GM19328 (cell line): ENCODE measurements around the gene GPR61.

ENCODE experiments used
- ATAC-seq: cut with Tn5 transposase; IDR thresholded peaks from one replicate; pipeline ENCODE4 v1.9.1; 2021; ENCODE audit warnings: mild to moderate bottlenecking, moderate library complexity; ENCODE audit not compliant: unreplicated experiment

The GPR61 gene

GRCh38 chr1:109508873-109509175 lies 30.8 kb upstream of the GPR61 start:
- ATAC-seq: no peak

GRCh38 chr1:109509176-109510134 lies 30.2 kb upstream of the GPR61 start, which contains the start of gene AMIGO1:
AMIGO1 (minus strand) TSS chr1:109509727; CDS start chr1:109508912, 815 bp downstream.
- ATAC-seq: no peak

GRCh38 chr1:109513110-109513710 lies 26.5 kb upstream of the GPR61 start:
- ATAC-seq: no peak

- no peak for ATAC-seq
Observed at GRCh38 chr1:109514846-109515245, 24.8 kb upstream of the GPR61 start.

GRCh38 chr1:109516872-109517271 lies 22.8 kb upstream of the GPR61 start:
- no peak for ATAC-seq

- no peak for ATAC-seq
Observed at GRCh38 chr1:109517337-109517736, 22.3 kb upstream of the GPR61 start.

- ATAC-seq: no peak
Observed at GRCh38 chr1:109521002-109521951, 18.4 kb upstream of the GPR61 start.

GRCh38 chr1:109522026-109522425 lies 17.6 kb upstream of the GPR61 start:
- no peak for ATAC-seq

GRCh38 chr1:109523706-109524105 lies 16.0 kb upstream of the GPR61 start:
- ATAC-seq: no peak

GRCh38 chr1:109527098-109527811 lies 12.4 kb upstream of the GPR61 start:
- no peak for ATAC-seq

- ATAC-seq: no peak
Observed at GRCh38 chr1:109527846-109528695, 11.6 kb upstream of the GPR61 start.

GRCh38 chr1:109528712-109529111 lies 11.0 kb upstream of the GPR61 start:
- ATAC-seq: no peak

- no peak for ATAC-seq
Observed at GRCh38 chr1:109529881-109530456, 9.7 kb upstream of the GPR61 start.

- ATAC-seq: no peak
Observed at GRCh38 chr1:109530457-109531087, 9.1 kb upstream of the GPR61 start.

- ATAC-seq: no peak
Observed at GRCh38 chr1:109531380-109531779, 8.3 kb upstream of the GPR61 start.

- no peak for ATAC-seq
Observed at GRCh38 chr1:109531826-109532364, 7.8 kb upstream of the GPR61 start.

GRCh38 chr1:109532365-109533136 lies 7.1 kb upstream of the GPR61 start:
- peak; percentile 76 for ATAC-seq
